SJCRH30 (cell line): ENCODE data around the gene LMLN. TPM values are rescaled to one million over a fixed set of nuclear protein-coding genes. Genes with fewer than 3 reads are reported as not detected.
"Not testable (repeated sequence)": the region's sequence is repeated elsewhere in the genome, so short reads cannot be mapped to it uniquely, and the experiment has no call there.

Experiments
- DNase-seq, 2 experiments: peaks; one replicate each; pipeline ENCODE4 v3.0.0-alpha.2; 2015 to 2020
- H3K27ac ChIP-seq: fragments of 250-450 bp; sonication (Bioruptor Pico); 2 replicates; pipeline ENCODE4 v1.5.1; 2020; ENCODE audit warnings: mild to moderate bottlenecking, moderate library complexity
- H3K27me3 ChIP-seq: fragments of 250-450 bp; sonication (Bioruptor Pico); 2 replicates; pipeline ENCODE4 v1.5.1; 2020; ENCODE audit warnings: mild to moderate bottlenecking, moderate library complexity
- H3K36me3 ChIP-seq: fragments of 250-450 bp; sonication (Bioruptor Pico); 2 replicates; pipeline ENCODE4 v1.5.1; 2020; ENCODE audit warnings: mild to moderate bottlenecking, moderate library complexity
- H3K4me1 ChIP-seq: fragments of 250-450 bp; sonication (Bioruptor Pico); 2 replicates; pipeline ENCODE4 v1.5.1; 2020; ENCODE audit warnings: mild to moderate bottlenecking, moderate library complexity
- H3K4me3 ChIP-seq: fragments of 250-450 bp; sonication (Bioruptor Pico); 2 replicates; pipeline ENCODE4 v1.5.1; 2020; ENCODE audit warnings: mild to moderate bottlenecking, moderate library complexity
- H3K9me3 ChIP-seq: fragments of 250-450 bp; sonication (Bioruptor Pico); replicated peaks from 2 replicates; pipeline ENCODE4 v1.5.1; 2020; ENCODE audit warnings: mild to moderate bottlenecking, moderate library complexity
- total RNA-seq: library from RNA; depleted of rRNA; stranded (reverse); fragments of >200 nt; shearing (Covaris generic); gene quantifications from 2 replicates; pipeline ENCODE4 v1.2.3, GENCODE V29; 2014

The LMLN gene
- total RNA-seq, 1 experiment from 2014 or later: 0.73 TPM

DNA sequence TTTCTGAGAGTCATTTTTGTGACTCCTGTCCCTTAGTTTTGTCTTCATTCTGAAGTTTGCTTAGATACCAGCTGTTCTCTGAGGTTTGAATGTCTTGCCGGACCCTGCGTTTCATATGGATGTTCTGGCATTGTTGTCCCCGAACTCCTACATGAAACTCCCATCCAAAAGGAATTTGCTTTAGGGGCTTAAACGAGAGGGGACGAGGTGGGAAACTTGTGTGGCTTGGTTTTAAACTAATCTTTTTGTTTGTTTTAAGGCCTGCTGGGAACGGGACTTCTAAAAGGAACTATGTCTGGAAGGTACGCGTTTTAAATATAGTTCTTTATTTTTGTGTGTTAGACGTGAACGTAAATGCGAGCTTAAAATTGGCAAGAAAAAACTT is 9.3 kb upstream of the LMLN start:
- Histone ChIP-seq H3K9me3 (no peaks in the 10 kb centered on the region), H3K36me3 (peaks cover 52% of the 10 kb centered on the region), H3K4me3 (peak overlapping the region; percentile 87), H3K27ac (peak overlapping the region; percentile 93), H3K27me3 (no peaks in the 10 kb centered on the region), H3K4me1 (no peaks in the 10 kb centered on the region)
- no peak for DNase-seq

DNA sequence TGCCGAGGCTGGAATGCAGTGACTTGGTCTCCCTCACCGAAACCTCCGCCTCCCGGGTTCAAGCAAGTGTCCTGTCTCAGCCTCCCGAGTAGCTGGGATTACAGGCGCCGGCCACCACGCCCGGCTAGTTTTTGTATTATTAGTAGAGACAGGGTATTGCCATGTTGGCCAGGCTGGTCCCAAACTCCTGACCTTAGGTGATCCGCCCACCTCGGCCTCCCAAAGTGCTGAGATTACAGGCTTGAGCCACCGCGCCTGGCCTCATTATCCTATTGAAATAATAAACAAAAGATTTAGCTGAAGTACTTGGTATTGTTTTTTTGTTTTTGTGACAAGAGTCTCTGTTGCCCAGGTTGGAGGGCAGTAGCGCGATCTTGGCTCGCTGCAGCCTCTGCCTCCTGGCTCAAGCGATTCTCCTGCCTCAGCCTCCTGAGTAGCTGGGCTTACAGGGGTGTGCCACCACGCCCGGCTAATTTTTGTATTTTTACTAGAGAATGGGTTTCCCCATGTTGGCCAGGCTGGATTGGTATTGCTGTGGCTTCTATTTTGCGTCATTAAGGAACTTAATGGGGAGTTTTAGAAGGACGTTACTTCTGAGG is 8.5 kb upstream of the LMLN start:
- no peaks in the 10 kb centered on the region for H3K9me3 ChIP-seq
- H3K27ac ChIP-seq: peak overlapping the region; percentile 93; the same call in 1 of the 2 replicates
- no peaks in the 10 kb centered on the region for H3K27me3 ChIP-seq
- no peaks in the 10 kb centered on the region for H3K4me1 ChIP-seq
- DNase-seq: no peak
- peak overlapping the region; percentile 87 for H3K4me3 ChIP-seq
- H3K36me3 ChIP-seq: peaks cover 59% of the 10 kb centered on the region

DNA sequence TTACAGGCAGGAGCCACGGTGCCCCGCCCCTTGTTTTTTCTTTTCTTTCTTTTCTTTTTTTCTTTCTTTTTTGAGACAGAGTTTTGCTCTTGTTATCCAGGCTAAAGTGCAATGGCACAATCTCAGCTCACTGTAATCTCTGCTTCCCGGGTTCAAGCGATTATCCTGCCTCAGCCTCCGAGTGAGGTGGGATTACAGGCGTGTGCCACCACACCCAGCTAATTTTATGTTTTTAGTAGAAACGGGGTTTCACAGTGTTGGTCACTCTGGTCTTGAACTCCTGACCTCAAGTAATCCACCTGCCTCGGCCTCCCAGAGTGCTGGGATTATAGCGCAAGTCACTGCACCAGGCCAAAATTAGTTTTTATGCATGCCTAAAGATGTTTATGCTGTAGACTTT is 7.6 kb upstream of the LMLN start:
- no peak for DNase-seq
- H3K27ac ChIP-seq: no peak overlapping the region
- H3K4me1 ChIP-seq: no peaks in the 10 kb centered on the region
- H3K27me3 ChIP-seq: no peaks in the 10 kb centered on the region
- peaks cover 62% of the 10 kb centered on the region for H3K36me3 ChIP-seq
- H3K9me3 ChIP-seq: no peaks in the 10 kb centered on the region
- H3K4me3 ChIP-seq: no peak overlapping the region

DNA sequence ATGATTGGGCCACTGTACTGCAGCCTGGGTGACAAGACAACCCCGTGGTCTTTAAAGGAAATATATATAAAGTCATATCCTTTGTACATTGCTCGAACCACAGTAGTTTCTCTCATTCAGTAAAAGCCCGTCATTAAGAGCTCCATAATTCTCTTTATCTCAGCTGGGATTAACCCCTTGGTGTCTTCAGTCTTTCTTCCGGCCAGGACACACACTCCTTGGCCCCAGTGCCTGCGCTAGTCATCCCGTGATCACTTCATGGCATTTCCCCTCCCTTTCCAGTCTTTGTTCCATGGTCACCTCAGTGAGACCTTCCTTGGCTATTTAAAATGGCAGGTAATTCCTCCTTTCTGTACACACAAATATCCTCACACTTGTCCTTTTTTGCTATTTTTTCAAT is 6.7 kb upstream of the LMLN start:
- Histone ChIP-seq H3K36me3 (peaks cover 62% of the 10 kb centered on the region), H3K9me3 (no peaks in the 10 kb centered on the region), H3K4me1 (no peaks in the 10 kb centered on the region), H3K27me3 (no peaks in the 10 kb centered on the region), H3K27ac (no peak overlapping the region), H3K4me3 (no peak overlapping the region)
- DNase-seq: no peak

DNA sequence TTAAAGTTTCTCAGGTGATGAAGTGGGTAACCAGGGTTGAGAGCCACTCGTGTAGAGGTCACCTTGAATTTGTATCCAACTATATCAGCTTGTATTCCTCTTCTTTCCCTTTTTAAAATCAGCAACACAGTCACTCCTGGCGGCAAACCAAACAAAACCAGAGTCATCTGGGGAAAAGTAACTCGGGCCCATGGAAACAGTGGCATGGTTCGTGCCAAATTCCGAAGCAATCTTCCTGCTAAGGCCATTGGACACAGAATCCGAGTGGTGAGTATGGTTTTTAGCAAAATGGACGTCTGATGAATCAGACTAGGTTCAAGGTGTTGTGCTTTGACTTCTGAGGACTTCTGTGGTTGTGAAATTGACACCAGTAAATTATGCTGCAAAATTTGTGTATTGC is 6.1 kb upstream of the LMLN start:
- Histone ChIP-seq H3K36me3 (peaks cover 62% of the 10 kb centered on the region), H3K4me1 (no peaks in the 10 kb centered on the region), H3K27me3 (no peaks in the 10 kb centered on the region), H3K4me3 (no peak overlapping the region), H3K9me3 (no peaks in the 10 kb centered on the region), H3K27ac (no peak overlapping the region)
- no peak for DNase-seq

DNA sequence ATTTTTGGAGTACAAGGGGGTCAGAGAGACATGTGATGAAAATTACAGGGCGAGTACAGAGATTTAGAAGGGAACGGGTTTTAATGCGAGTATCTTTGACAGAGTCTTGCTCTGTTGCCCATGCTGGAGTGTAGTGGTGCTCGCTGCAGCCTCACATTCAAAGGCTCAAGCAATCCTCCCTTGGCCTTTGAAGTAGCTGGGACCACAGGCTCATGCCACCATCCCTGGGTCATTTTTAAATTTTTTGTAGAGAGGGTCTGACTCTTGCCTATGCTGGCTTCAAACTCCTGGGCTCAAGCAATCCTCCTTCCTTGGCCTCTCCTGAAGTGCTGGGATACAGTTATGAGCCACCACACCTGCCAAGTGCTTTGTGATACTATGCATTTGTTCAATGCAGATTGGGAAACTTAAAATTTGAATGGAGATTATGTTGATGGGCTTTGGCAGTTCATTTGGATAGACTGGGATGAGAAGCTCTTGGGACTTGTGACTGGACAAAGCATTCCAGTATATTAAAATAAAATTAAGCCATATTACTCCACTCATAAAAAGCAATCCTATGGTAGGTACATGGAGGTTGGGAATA is 4.0 kb upstream of the LMLN start:
- Histone ChIP-seq H3K9me3 (no peaks in the 10 kb centered on the region), H3K4me3 (no peak overlapping the region), H3K4me1 (0 out of 2 replicates have a peak, but pooled peaks cover 2% of the 10 kb centered on the region), H3K36me3 (peaks cover 55% of the 10 kb centered on the region), H3K27ac (no peak overlapping the region), H3K27me3 (no peaks in the 10 kb centered on the region)
- DNase-seq: no peak

DNA sequence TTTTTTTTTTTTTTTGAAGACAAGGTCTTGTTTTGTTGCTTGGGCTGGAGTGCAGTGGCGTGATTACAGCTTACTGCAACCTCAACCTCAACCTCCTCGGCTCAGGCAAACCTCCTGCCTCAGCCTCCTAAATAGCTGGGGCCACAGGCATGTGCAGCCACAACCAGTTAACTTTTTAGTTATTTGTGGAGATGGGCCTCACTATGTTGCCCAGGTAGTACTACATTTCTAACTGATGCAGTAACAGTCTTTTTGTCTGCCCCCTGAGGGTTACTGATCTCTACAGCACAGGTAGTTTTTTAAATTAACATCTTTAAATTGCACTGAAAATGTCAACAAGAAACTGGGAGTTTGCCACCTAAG is 3.4 kb upstream of the LMLN start:
- H3K27ac ChIP-seq: no peak overlapping the region
- no peak for DNase-seq
- 0 out of 2 replicates have a peak, but pooled peaks cover 2% of the 10 kb centered on the region for H3K4me1 ChIP-seq
- no peak overlapping the region for H3K4me3 ChIP-seq
- H3K9me3 ChIP-seq: no peaks in the 10 kb centered on the region
- peaks cover 49% of the 10 kb centered on the region for H3K36me3 ChIP-seq
- no peaks in the 10 kb centered on the region for H3K27me3 ChIP-seq

DNA sequence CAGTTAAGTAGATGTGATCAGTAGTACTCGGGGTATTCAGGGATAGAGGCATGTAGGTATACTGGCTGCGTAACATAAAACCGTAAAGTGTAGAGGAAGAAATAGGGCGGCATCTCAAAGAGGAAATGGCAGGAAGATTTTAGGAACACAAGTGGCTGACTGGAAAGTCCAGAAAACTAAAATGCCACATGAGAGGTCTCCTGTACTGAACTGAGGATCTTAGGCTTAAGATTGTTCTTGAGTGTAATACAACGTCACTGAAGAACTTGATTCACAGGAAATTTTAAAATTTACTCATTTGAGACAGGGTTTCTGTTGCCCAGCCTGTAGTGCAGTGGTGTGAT is 2.3 kb upstream of the LMLN start:
- Histone ChIP-seq H3K4me1 (0 out of 2 replicates have a peak, but pooled peaks cover 2% of the 10 kb centered on the region), H3K27me3 (no peaks in the 10 kb centered on the region), H3K9me3 (no peaks in the 10 kb centered on the region), H3K27ac (no peak overlapping the region), H3K4me3 (no peak overlapping the region), H3K36me3 (peaks cover 39% of the 10 kb centered on the region)
- DNase-seq: no peak

DNA sequence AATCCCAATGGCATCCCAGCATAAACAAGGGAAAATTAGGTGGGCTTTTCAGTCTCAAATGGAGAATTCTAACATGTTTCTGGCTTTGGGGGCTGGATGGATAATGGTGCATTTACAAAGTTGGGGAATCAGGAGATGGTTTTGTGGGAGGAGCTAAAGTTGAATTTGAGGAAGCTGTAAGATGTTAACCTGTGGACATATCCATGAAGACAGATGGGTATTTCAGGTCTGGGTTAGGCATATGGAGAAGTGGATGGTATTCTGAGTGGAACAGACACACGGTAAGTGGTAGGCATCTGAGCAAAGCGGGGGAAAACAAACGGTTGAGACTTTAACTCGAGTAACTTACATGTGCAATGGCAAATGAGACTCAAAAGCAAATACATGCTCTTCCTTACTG is 1.7 kb upstream of the LMLN start:
- Histone ChIP-seq H3K9me3 (no peaks in the 10 kb centered on the region), H3K4me3 (no peak overlapping the region), H3K4me1 (0 out of 2 replicates have a peak, but pooled peaks cover 2% of the 10 kb centered on the region), H3K27ac (no peak overlapping the region), H3K27me3 (no peaks in the 10 kb centered on the region), H3K36me3 (peaks cover 33% of the 10 kb centered on the region)
- peak in 1 of 2 experiments; percentile 6 for DNase-seq

DNA sequence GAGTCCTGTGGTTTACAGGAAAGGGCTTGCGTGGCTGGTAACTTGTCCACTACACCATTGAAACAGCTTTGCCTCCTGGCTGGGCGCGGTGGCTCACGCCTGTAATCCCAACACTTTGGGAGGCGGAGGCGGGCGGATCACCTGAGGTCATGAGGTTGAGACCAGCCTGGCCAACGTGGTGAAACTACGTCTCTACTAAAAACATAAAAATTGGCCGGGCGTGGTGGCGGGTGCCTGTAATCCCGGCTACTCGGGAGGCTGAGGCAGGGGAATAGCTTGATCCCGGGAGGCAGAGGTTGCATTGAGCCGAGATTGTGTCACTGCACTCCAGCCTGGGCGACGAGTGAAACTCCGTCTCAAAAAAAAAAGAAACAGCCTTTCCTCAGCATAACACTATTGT is 1.2 kb upstream of the LMLN start:
- H3K27me3 ChIP-seq, DNase-seq, H3K27ac ChIP-seq, H3K9me3 ChIP-seq, H3K4me1 ChIP-seq, H3K4me3 ChIP-seq: not testable (repeated sequence)
- peaks cover 28% of the 10 kb centered on the region for H3K36me3 ChIP-seq

DNA sequence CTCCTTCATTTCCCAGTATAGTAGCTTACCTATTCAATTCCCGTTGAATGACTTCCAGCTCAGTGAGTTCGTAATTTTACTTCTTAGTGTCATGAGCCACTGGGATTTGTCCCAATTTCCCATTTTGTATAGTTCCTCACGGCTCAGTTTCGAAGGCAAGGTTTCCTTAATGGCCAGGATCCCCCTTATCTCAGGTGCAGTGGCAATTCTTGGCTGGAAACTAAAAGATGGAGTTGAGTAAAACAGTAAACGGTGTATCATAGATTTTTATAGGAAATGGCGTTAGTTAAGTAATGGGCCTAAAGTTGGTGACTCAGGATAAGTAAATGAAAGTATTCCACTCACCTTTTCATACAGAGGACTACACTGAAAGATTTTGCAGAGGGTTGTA is 522 bp upstream of the LMLN start:
- peaks cover 22% of the 10 kb centered on the region for H3K36me3 ChIP-seq
- 0 out of 2 replicates have a peak, but pooled peaks cover 2% of the 10 kb centered on the region for H3K4me1 ChIP-seq
- no peak for DNase-seq
- H3K27me3 ChIP-seq: no peaks in the 10 kb centered on the region
- peak overlapping the region; percentile 23; the same call in 1 of the 2 replicates for H3K27ac ChIP-seq
- H3K4me3 ChIP-seq: peak overlapping the region; percentile 81
- no peaks in the 10 kb centered on the region for H3K9me3 ChIP-seq

DNA sequence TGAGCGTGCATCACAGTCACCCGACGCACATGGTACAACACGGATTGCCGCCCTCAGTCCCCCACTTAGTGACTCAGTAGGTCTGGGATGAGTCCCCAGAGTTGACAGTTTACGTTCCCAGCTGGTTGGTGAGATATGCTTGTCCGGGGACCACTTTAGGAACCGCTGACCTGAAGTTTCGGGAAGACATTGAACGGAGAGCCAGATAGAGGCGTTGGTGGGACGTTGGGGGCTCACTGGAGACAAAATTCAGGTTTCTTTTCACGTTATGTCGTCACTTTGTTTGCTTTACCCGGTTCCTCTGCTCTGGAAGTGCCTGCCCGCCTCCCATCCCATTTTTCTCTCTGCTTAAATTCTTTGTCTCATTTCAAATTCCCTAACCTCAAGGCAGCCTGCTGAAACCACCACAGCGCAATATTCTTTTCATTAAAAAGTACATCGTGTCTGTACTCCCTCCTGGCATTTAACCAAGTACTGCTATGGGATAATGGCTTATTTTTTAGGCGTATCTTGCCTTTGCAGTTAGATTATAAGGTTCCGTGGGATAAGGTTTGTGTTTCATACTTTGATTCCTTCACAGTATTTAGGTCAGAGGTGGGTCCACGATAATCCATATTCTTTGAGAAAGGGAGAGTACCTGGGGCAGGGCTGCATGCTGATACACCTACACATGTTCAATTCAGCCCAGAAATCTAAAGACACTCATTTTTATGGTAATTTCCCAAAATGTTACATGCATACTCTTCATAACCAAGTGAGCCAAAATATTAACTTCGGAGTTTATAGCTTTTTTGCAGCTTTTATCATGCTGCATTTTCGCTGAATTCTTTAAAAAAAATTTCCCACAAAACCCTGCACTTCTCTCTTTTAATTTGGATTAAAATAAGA is 921 bp downstream of the LMLN start:
- H3K9me3 ChIP-seq: no peaks in the 10 kb centered on the region
- H3K36me3 ChIP-seq: peaks cover 7% of the 10 kb centered on the region
- no peak for DNase-seq
- H3K27me3 ChIP-seq: no peaks in the 10 kb centered on the region
- H3K4me3 ChIP-seq: peak overlapping the region; percentile 81
- H3K4me1 ChIP-seq: 0 out of 2 replicates have a peak, but pooled peaks cover 2% of the 10 kb centered on the region
- H3K27ac ChIP-seq: peak overlapping the region; percentile 39; the same call in 1 of the 2 replicates

DNA sequence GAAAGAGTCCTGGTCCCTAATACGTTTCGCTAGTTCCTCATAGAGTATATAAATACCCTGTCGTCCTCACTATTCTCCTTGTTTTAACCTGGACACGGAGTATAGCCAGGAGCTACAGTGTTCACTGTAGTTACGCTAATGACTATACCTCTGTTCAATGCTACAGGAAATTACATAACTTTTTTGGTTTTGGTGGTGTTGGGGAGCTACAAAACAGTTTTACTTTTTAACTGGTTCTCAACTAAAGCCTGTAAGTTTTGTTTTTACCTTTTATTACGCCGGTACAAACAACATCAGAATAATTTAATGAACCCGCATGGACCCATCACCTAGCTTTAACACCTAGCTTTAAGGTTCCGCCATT is 1.5 kb downstream of the LMLN start:
- no peaks in the 10 kb centered on the region for H3K27me3 ChIP-seq
- no peak for DNase-seq
- no peak overlapping the region for H3K4me3 ChIP-seq
- H3K9me3 ChIP-seq: no peaks in the 10 kb centered on the region
- H3K36me3 ChIP-seq: peaks cover 3% of the 10 kb centered on the region; the same call in 1 of the 2 replicates
- no peak overlapping the region for H3K27ac ChIP-seq
- 0 out of 2 replicates have a peak, but pooled peaks cover 2% of the 10 kb centered on the region for H3K4me1 ChIP-seq

DNA sequence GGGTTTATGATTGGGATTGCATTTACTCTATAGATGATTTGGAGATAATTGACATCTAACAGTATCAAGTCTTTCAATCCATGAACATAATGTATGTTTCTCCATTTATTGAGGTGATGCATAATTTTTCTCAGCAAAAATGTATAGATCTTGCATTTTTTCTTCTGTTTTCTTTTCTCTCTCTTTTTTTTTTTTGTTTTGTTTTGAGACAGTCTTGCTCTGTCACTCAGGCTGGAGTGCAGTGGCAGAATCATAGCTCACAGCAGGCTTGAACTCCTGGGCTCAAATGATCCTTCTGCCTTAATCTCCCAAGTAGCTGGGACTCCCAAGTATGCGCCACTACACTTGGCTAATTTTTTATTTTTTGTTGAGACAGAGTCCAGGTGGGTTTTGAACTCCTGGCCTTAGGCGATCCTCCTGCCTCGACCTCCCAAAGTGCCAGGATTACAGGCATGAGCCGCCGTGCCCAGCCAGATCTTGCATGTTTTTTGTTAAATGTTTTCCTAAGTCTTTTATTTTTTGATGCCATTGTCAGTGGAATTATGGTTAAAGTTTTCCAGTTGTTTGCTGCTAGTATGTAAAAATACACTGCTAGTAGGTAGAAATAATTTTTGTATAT is 3.1 kb downstream of the LMLN start:
- Histone ChIP-seq H3K27ac (no peak overlapping the region), H3K4me1 (0 out of 2 replicates have a peak, but pooled peaks cover 2% of the 10 kb centered on the region), H3K36me3 (no peaks in the 10 kb centered on the region), H3K27me3 (no peaks in the 10 kb centered on the region), H3K4me3 (no peak overlapping the region), H3K9me3 (peaks cover 3% of the 10 kb centered on the region; the same call in 1 of the 2 replicates)
- DNase-seq: no peak
